Mucosa of rectum (tissue), 2 donors: ENCODE measurements around the gene WNT5B.

Experiments used
- H3K27ac ChIP-seq, 2 donors: one replicate each; pipeline ENCODE4 v1.7.0; 2013; ENCODE audit warnings: inconsistent platforms in 2 of 2, low read depth in 2 of 2, low read length in 2 of 2
- H3K27me3 ChIP-seq, 2 donors: one replicate each; pipeline ENCODE4 v1.7.0; 2013; ENCODE audit warnings: low read length in 2 of 2; ENCODE audit not compliant: control insufficient read depth in 2 of 2, insufficient read depth in 2 of 2
- H3K36me3 ChIP-seq, 2 donors: one replicate each; pipeline ENCODE4 v1.7.0; 2013; ENCODE audit warnings: low read length in 2 of 2; ENCODE audit not compliant: control insufficient read depth in 2 of 2, insufficient read depth in 2 of 2
- H3K4me1 ChIP-seq, 2 donors: one replicate each; pipeline ENCODE4 v1.7.0; 2013; ENCODE audit warnings: low read length in 2 of 2, mild to moderate bottlenecking in 1 of 2; ENCODE audit not compliant: control insufficient read depth in 2 of 2, insufficient read depth in 2 of 2
- H3K4me3 ChIP-seq, 2 donors: one replicate each; pipeline ENCODE4 v1.7.0; 2013; ENCODE audit warnings: low read length in 2 of 2
- H3K9ac ChIP-seq, 2 donors: one replicate each; pipeline ENCODE4 v1.7.0; 2013; ENCODE audit warnings: low read length in 2 of 2, low read depth in 1 of 2, mild to moderate bottlenecking in 1 of 2
- H3K9me3 ChIP-seq, 2 donors: one replicate each; pipeline ENCODE4 v1.7.0; 2013; ENCODE audit warnings: low read length in 2 of 2; ENCODE audit not compliant: control insufficient read depth in 2 of 2
- donor health status: healthy.
- donor health status: Normal muscosa, but diverticular disease.

Gene WNT5B

DNA sequence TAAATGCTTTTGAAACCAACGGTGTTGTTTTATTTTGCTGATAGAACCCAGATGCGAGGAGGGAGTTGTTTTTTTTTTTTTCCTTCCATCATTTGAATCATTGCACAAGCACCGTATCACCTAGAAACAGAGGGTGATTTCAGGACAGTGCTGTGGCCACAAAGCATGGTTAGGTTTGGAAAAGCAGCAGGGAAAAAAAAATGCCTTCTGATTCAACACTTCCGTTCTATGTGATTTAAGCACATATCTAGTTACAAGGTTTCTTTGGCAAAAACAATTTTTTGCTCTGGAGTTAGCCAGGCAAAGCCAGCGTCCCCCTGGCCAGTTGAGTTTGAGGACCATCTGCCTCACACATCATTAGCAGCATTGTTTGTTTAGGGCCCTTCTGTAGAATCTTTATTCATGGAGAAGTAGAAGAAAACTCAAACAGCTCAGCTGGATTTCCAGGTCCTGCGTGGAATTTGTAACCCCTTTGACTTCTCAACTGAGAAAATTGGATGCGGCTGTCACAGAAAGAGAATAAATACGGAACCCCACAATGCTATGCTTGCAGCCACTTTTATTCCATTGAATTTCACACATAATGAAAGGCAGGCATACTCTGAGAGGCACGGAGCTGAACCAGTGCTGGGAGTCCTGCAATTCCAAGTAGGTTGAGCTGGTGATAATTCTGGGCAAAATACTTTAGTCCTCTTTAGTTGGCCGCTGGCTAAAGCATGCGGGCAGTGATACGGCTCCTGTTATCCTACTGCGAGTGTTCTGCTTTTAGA lies 17.0 kb upstream of the WNT5B start:
- H3K9me3 ChIP-seq: no peaks in the 10 kb centered on the region
- H3K27me3 ChIP-seq: no peaks in the 10 kb centered on the region
- H3K4me1 ChIP-seq: peaks cover 0 to 3% of the 10 kb centered on the region in 2 donors
- H3K36me3 ChIP-seq: no peaks in the 10 kb centered on the region
- no peak overlapping the region for H3K9ac ChIP-seq
- no peak overlapping the region for H3K27ac ChIP-seq
- no peak overlapping the region for H3K4me3 ChIP-seq

DNA sequence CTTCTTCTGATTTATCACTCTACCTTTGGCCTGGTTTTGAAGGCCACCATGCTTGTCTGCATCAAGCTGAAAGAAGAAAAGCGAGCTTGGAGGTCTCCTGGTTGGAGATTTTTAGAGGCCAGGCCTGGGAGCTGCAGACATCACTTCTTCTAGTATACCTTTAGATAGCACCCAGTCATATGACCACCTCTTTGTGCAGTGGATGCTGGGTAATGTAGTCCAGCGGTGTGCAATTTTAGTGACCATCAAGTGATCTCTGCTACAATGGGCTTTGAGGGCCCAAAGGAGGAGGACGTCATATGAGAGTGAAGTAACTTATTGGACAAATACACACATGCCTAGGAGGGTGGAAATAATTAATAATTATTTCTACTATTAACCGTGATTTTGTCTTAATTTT lies 15.2 kb upstream of the WNT5B start:
- Histone ChIP-seq H3K9me3 (no peaks in the 10 kb centered on the region), H3K9ac (no peak overlapping the region), H3K36me3 (no peaks in the 10 kb centered on the region), H3K27ac (no peak overlapping the region), H3K27me3 (no peaks in the 10 kb centered on the region), H3K4me3 (no peak overlapping the region), H3K4me1 (peaks cover 0 to 3% of the 10 kb centered on the region in 2 donors)

DNA sequence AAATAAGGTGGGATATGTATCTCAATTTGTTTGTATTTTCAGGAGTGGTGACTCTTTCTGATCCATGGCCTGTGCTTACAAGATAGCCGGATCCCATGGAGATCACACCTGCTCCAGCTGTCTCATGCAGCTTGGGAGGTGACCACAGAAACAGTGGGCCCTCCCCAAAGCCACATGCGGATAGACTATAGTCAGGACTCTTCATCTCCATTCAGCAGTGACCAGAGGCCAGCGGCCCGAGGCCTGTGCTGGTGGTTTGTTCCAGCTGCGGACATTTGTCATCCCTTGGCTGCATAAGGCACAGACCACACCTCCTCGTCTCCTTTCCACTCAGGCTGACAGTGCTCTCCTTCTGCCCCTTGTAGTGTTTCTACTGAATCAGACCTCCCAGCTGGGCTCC lies 14.7 kb upstream of the WNT5B start:
- H3K27ac ChIP-seq: no peak overlapping the region
- H3K4me1 ChIP-seq: peaks cover 0 to 3% of the 10 kb centered on the region in 2 donors
- no peaks in the 10 kb centered on the region for H3K9me3 ChIP-seq
- no peak overlapping the region for H3K4me3 ChIP-seq
- no peak overlapping the region for H3K9ac ChIP-seq
- no peaks in the 10 kb centered on the region for H3K27me3 ChIP-seq
- H3K36me3 ChIP-seq: no peaks in the 10 kb centered on the region

DNA sequence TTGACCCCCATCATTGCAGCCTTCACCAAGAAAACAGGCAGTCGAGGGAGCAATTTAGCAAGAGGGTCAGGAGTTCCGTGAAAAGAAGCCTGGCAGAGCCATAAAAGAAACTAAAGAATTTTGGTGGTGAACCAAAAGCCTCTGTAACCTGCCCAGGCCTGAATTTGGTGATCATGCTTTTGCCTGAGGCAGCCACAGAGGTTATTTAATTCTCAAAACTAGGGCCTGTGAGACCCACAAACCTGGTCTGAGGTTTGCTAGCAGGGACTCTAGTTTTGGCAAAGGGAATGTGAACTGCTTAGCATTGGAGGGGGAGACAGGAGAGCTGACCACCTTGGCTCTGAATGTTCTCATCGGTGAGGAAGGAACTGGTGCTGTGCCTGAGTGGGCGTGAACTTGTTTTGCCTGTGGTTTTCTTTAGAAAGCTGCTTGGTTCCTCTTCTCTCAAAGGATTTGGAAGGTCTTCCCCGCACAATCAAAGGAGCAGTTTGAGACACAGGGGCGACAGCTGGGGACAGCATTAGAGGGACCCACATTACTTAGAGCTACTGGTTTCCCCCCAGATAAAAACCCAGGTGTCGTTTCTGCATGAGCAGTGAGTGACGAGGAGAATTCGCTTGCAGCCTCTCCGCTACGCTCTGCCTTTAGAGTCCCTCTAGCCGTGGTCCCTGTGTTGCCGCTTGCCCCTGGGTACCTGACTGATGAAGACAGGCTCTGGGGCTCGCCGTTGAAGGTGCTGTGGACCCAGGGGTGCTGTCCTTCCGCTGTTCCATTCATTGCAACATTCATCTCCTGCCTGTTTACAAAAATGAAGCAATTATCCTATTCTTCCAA lies 12.6 kb upstream of the WNT5B start:
- Histone ChIP-seq H3K36me3 (no peaks in the 10 kb centered on the region), H3K27ac (no peak overlapping the region), H3K27me3 (no peaks in the 10 kb centered on the region), H3K9me3 (no peaks in the 10 kb centered on the region), H3K9ac (no peak overlapping the region), H3K4me3 (no peak overlapping the region), H3K4me1 (peaks cover 0 to 3% of the 10 kb centered on the region in 2 donors)

DNA sequence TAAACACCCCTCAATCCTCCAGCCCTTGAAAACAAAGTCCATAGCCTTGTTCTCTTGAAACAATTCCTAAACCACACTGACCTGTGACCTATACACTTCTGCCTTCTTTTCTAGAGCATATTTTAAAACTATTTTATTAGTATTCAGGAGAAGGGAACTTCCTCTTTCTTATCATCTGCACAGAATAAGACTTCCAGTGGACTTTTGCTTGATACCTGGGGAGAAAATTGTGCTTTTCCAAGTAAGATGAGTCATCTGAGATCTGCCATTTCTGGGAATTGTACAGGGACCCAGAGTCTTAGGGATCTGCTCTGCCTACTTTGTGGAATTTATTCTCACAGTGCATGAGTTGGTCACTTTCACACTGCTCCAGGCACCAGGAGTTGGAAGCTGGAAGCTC lies 10.5 kb upstream of the WNT5B start:
- Histone ChIP-seq H3K9ac (no peak overlapping the region), H3K27ac (no peak overlapping the region), H3K27me3 (no peaks in the 10 kb centered on the region), H3K4me3 (no peak overlapping the region), H3K9me3 (no peaks in the 10 kb centered on the region), H3K4me1 (peaks cover 0 to 3% of the 10 kb centered on the region in 2 donors), H3K36me3 (no peaks in the 10 kb centered on the region)

DNA sequence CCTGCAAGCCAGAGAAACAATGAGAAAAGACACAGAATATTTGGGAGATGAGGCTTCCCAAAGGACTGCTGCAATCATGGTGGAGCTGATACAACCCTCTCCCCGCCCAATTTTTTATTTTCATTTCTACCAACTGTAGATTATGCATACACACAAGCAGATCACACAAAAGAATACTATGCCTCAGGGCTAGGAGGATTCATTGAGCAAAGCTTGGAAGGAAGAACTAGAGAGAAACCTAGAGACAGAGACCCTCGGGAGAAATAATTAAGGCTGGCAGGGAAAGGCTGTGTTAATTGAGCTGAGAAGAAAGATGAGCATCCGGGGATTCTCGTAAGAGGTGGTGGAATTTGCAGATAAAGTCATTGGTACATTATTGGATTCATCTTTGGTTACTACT lies 9.9 kb upstream of the WNT5B start:
- no peaks in the 10 kb centered on the region for H3K36me3 ChIP-seq
- peaks cover 0 to 3% of the 10 kb centered on the region in 2 donors for H3K4me1 ChIP-seq
- no peak overlapping the region for H3K27ac ChIP-seq
- no peaks in the 10 kb centered on the region for H3K9me3 ChIP-seq
- H3K4me3 ChIP-seq: no peak overlapping the region
- no peaks in the 10 kb centered on the region for H3K27me3 ChIP-seq
- no peak overlapping the region for H3K9ac ChIP-seq

DNA sequence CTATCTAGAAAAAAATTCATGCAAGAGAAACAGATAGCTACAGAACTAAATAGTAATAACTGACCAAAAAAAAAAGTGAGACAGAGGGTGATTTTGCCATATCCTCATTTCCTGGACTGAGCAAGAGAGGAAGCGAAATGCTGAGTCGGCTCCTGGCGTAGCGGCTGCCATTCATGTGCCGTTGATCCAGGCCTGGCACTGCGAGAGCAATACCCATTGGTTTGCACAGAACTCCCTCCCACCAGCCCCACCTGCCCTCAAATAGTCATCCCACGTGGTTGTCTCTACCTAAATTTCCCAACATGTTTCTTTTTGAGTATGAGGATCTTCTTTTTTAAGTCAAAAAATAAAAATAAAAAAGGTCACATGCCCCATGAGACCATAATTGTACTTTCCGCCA lies 9.4 kb upstream of the WNT5B start:
- Histone ChIP-seq H3K27me3 (no peaks in the 10 kb centered on the region), H3K9me3 (no peaks in the 10 kb centered on the region), H3K36me3 (no peaks in the 10 kb centered on the region), H3K27ac (no peak overlapping the region), H3K4me1 (peaks cover 0 to 3% of the 10 kb centered on the region in 2 donors), H3K4me3 (no peak overlapping the region), H3K9ac (no peak overlapping the region)

DNA sequence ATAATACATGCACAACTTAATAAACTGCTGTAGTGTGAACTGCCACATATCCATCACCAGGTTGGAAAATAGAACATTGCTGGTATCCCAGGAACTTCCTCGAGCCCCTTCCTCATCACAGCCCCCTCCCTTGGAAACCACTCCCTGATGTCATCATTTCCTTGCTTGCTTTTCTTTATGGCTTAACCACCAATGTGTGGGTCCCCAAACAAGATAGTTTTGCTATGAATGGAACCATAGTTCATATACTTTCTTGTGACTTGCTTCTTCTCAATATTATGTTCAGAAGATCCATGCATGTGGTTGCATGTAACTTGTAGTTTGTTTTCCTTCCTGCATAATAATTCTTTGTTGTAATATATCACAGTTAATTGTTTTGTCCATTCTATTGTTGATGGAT lies 8.9 kb upstream of the WNT5B start:
- H3K36me3 ChIP-seq: no peaks in the 10 kb centered on the region
- no peak overlapping the region for H3K27ac ChIP-seq
- H3K4me3 ChIP-seq: no peak overlapping the region

DNA sequence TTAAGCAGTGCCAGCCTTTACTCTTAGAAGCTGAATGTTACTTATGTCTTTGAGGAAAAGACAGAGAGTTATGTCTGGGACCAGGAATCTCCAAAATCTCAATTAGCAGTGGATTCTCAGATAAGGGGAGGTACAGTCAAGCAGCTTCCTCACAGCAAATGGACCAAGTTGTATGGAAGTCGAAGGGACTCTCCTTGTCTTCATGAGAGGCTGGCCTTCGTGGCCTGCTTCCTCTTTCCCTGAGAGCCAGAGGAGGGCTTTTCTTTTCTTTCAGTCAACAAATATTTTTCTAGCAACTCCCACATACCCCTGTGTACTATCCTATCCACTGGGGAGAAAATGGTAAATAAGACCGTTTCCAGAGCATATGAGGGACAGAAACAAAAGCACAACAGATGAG lies 6.6 kb upstream of the WNT5B start:
- no peak overlapping the region for H3K9ac ChIP-seq
- H3K4me1 ChIP-seq: peaks cover 6 to 7% of the 10 kb centered on the region in 2 donors
- H3K4me3 ChIP-seq: no peak overlapping the region
- no peaks in the 10 kb centered on the region for H3K36me3 ChIP-seq
- H3K27ac ChIP-seq: no peak overlapping the region
- no peaks in the 10 kb centered on the region for H3K27me3 ChIP-seq
- H3K9me3 ChIP-seq: no peaks in the 10 kb centered on the region

More for the DNA sequence above, 8.9 kb upstream of the WNT5B start:
- H3K9me3 ChIP-seq: no peaks in the 10 kb centered on the region
- no peak overlapping the region for H3K9ac ChIP-seq
- H3K4me1 ChIP-seq: peaks cover 2 to 3% of the 10 kb centered on the region in 2 donors
- no peaks in the 10 kb centered on the region for H3K27me3 ChIP-seq
